Muscle of back (tissue), 11 donors: ENCODE results near the gene GHITM. TPM values are rescaled to one million over a fixed set of nuclear protein-coding genes. Genes with fewer than 3 reads are reported as not detected.

ENCODE experiments used
- DNase-seq, 3 donors: peaks; one replicate each; pipeline versions ENCODE4 v3.0.0 to v3.0.0-alpha.2; 2013
- polyA plus RNA-seq, 10 donors: library from polyadenylated mRNA; unstranded; fragments of 120-200 nt; gene quantifications; one replicate each; pipeline ENCODE4 v1.2.1, GENCODE V29; 2013; ENCODE audit not compliant: insufficient read length in 10 of 10

The GHITM gene
- polyA plus RNA-seq, 10 donors = 97.5 to 125 (median 113) TPM

DNA sequence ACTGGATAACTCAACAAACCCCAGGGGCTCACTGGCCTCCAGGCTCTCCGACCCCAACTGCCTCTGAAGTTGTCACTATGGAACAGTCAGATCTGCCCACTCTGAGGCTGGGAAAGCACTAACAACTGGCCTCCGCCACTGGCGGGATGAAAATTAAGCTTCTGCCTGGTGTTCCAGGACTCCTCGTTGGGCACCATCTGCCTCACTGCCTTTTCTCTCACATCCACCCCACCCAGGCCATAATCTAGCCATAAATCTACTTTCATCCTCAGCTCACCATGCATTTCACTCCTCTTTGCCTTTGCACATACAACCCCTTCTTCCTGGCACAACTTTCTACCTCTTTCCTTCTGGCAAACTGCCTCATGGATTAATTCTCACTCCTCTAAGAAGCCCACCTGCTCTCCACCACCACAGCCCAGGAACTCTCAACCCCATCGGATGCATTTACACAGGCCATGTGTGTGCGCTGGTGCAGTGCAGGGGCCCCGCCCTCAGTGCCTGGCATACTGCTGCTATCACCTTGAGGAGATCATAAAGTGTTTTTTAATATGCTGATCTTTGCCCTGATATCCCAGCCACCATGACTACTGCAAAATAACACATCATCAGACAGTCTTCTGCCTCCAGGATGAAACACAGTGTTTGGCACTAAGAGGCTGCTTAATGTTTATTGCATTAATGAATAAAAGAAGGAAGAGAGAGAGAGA is 59.1 kb downstream of the GHITM start:
- no peak for DNase-seq

DNA sequence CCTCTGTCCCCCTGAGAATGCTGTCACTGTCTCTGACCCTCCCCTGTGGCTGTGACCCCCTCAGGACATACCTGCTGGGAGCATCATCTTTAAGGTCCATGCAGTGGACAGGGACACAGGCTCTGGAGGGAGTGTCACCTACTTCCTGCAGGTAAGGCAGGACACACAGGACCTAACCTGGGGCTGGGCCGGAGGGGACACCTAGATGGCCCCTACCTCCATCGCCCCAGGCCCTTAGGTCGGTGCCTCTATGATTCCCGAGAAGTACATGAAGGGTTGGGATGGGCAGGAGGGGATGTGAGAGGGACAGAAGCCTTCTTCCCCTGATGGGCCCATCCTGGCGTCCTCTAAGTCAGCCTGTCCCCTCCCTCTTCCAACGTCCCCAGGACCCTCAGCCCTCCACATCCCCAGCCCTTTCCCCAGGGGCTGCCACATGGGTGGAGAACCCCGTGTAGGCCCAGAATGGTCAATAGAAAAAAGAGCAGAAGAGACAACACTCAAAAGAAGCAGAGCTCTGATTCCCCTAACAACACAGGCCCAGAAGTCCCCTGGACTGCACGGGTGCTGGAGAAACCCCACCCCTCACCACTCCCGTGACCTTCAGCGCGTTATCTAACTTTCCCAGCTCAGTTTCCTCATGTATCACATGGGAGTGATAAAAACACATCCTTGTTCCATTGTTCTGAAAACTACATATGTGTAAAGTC is 61.4 kb downstream of the GHITM start:
- no peak for DNase-seq

DNA sequence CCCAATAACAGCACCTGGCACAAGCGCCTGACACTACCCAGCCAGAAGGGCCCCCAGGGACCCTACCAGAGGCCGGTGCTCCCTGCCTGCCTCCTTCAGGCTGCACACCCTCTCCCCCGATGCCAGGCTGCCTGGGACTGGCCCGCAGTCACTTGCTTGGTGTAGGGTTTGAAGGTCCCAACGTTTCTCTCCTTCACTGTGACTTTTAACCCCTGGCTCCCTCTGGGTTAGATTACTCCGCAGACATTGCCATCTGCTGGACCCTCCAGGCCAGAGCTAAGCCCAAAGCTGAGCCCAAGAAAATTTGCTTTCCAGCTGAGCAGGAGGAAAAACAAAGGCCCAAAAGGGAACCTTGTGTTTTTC is 61.9 kb downstream of the GHITM start:
- DNase-seq = no peak

DNA sequence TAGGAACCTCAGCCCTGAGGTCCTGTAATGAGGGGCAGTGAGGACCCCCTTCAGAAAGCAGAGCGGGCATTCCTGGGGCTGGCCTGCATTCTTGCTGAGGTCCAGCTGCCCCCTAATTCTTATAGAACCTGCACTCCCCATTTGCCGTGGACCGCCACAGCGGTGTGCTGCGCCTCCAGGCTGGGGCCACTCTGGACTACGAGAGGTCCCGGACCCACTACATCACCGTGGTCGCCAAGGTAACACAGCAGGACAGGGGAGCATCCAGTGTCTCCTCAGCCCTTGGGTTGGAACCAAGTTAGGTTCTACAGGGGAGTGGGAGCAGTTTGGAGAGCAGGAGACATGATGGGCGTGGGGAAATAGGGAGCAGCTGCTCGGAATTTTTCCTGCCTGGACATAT is 62.4 kb downstream of the GHITM start:
- DNase-seq = no peak

DNA sequence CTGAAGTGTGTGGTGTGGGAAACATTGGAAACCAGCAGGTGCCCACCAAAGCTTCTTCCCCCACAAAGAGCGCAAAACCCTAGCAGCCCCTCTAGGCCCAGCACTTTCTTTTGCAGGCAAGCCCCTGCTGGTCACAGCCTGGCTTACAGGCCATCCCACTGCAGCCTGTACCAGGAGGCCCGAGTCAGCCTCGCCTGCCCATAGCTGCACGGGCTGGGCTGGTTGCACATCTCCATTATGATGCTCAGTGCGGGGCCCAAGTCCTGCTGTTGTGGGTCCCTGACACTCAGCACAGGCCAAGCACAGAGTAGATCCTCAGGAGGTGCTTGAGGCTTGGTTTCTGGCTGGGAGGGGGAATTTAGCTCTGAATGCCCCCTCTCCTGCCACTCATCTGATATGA is 63.0 kb downstream of the GHITM start:
- no peak for DNase-seq

Other genes with a start within 250 kb of the GHITM start
- under 1 TPM in 2 of 10 donors, not detected in 8; 0.20 to 0.23 TPM for gene GPR15LG, start 34.3 kb downstream of the GHITM start, polyA plus RNA-seq
- gene CDHR1, start 55.0 kb downstream of the GHITM start, polyA plus RNA-seq = 1 to 10 TPM in 7 of 10 donors, under 1 TPM in 3; 0.31 to 2.1 (median 1.2) TPM
- gene LRIT2, start 86.0 kb downstream of the GHITM start, polyA plus RNA-seq = not detected
- gene LRIT1, start 102.0 kb downstream of the GHITM start, polyA plus RNA-seq = not detected
- gene RGR, start 105.5 kb downstream of the GHITM start, polyA plus RNA-seq = 10 to 100 TPM in 8 of 10 donors, 1 to 10 TPM in 2; 8.2 to 32.9 (median 16.3) TPM
- gene CCSER2, start 189.1 kb downstream of the GHITM start, polyA plus RNA-seq = 10 to 100 TPM; 28.5 to 66.1 (median 50.2) TPM